ENCODE data around the gene HNRNPA3. TPM values are rescaled to one million over a fixed set of nuclear protein-coding genes. Genes with fewer than 3 reads are reported as not detected.

Gene HNRNPA3
- polyA plus RNA-seq, 1 of the 3 experiments (the other 2 are of a cell fraction), result 102 TPM

DNA sequence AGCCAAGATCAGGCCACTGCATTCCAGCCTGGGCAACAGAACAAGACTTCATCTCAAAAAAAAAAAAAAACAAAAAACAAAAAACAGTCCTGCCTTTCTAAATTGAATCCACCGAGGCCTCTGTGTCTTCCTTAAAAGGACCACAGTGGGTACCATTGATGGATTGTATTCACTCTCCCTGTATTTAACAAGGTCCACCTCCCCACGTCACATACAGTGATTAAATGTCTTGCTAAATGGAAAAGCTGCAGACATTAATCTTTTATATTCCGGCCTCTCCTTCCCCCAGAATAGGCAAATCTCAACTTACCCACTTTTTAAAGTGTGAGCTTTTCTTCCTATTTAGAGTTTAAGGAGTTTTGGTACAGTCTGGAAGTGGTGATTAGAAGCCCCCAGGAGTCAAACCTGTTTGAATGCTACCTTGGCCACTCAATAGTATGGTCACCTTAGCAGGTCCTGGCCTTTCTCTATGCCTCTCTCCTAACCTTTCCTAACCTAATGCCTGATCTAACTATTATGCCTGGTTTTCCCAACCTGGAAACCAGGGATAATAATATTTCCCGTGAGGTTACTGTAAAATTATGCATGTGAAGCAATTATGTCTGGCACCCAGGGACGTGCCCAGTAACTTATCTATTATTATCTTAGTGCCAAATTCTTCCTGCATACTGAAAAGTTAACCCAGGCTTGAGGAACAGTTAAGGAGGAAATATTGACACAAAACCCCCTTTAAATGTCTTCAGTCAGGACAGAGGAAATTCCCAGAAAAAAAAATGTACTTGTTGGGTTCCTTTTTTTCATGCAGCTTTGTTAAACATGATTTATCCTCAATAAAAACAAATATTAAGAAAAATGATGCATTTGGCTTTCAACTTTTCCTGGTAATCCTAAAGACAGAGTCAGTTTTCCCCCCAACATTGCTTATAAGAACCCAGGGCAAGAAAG lies 48.8 kb downstream of the HNRNPA3 start:
- 47% methylated on average over 5 of the region's 5 CpGs for WGBS (ENCODE audit: low lambda C conversion rate)
- ChIA-PET POLR2A (interaction anchor here (0.6 kb wide), 1 partner anchor 132 kb away, joined by 4 read pairs; no protein-coding TSS in a partner anchor), CTCF (interaction anchor here (1.5 to 12.3 kb wide), 4 partner anchors 10 to 98 kb away, joined by 3 to 121 read pairs (median 37); no protein-coding TSS in a partner anchor)
- Histone ChIP-seq H3K36me3 (replicated peaks in 1 of 2; ENCODE audit: control insufficient read depth in 1 of 2, insufficient read depth in 2 of 2, low read length in 1 of 2) (peaks cover 9 to 10% of the 10 kb centered on the region in 2 experiments), H3K9me2 (no peaks in the 10 kb centered on the region), H3F3A (replicated peaks; ENCODE audit: insufficient read depth) (peaks cover 10% of the 10 kb centered on the region), H3K9ac (peak overlapping the region; percentile 98), H3K9me3 (peaks cover 4% of the 10 kb centered on the region; the same call in 1 of the 2 replicates), H3K4me2 (peak overlapping the region; percentile 92), H4K20me1 (ENCODE audit: insufficient read depth) (peaks cover 67% of the 10 kb centered on the region), H3K27ac (ENCODE audit: low read depth in 2 of 2, low read length in 1 of 2) (peak overlapping the region in 1 of 2 experiments; percentile 97; a peak in 1 of 4 replicates), H3K4me1 (ENCODE audit: control insufficient read depth in 1 of 2, insufficient read depth in 2 of 2, low read depth in 1 of 2, low read length in 1 of 2) (peaks cover 15 to 23% of the 10 kb centered on the region in 2 experiments), H2AFZ (ENCODE audit: low read depth) (no peak overlapping the region), H3K27me3 (ENCODE audit: insufficient read depth) (no peaks in the 10 kb centered on the region), H3K4me3 (ENCODE audit: low read depth in 2 of 2, low read length in 1 of 2) (peak overlapping the region; percentile 71 to 93; a peak in 3 of 4 replicates), H3K79me2 (ENCODE audit: insufficient read depth) (peaks cover 73% of the 10 kb centered on the region)
- DNase-seq, result no peak
- TF ChIP-seq, protein P1, sequence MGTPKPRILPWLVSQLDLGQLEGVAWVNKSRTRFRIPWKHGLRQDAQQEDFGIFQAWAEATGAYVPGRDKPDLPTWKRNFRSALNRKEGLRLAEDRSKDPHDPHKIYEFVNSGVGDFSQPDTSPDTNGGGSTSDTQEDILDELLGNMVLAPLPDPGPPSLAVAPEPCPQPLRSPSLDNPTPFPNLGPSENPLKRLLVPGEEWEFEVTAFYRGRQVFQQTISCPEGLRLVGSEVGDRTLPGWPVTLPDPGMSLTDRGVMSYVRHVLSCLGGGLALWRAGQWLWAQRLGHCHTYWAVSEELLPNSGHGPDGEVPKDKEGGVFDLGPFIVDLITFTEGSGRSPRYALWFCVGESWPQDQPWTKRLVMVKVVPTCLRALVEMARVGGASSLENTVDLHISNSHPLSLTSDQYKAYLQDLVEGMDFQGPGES (IDR thresholded peaks at IDR 0.05; ENCODE audit: low read depth, low read length), result no peak
- no peak for TF ChIP-seq TCF12 (IDR thresholded peaks at IDR 0.05)
- TF ChIP-seq POLR2AphosphoS5 (IDR thresholded peaks at IDR 0.05; ENCODE audit: low read depth, low read length), result no peak
- no peak for TF ChIP-seq EZH2phosphoT487 (IDR thresholded peaks at IDR 0.05; ENCODE audit: borderline replicate concordance, low read depth)
- no peak for TF ChIP-seq RFX5 (IDR thresholded peaks at IDR 0.05; ENCODE audit: low read length)
- TF ChIP-seq, protein P2, sequence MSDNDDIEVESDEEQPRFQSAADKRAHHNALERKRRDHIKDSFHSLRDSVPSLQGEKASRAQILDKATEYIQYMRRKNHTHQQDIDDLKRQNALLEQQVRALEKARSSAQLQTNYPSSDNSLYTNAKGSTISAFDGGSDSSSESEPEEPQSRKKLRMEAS (IDR thresholded peaks at IDR 0.05; ENCODE audit: low read depth), result no peak
- TF ChIP-seq, protein P3, sequence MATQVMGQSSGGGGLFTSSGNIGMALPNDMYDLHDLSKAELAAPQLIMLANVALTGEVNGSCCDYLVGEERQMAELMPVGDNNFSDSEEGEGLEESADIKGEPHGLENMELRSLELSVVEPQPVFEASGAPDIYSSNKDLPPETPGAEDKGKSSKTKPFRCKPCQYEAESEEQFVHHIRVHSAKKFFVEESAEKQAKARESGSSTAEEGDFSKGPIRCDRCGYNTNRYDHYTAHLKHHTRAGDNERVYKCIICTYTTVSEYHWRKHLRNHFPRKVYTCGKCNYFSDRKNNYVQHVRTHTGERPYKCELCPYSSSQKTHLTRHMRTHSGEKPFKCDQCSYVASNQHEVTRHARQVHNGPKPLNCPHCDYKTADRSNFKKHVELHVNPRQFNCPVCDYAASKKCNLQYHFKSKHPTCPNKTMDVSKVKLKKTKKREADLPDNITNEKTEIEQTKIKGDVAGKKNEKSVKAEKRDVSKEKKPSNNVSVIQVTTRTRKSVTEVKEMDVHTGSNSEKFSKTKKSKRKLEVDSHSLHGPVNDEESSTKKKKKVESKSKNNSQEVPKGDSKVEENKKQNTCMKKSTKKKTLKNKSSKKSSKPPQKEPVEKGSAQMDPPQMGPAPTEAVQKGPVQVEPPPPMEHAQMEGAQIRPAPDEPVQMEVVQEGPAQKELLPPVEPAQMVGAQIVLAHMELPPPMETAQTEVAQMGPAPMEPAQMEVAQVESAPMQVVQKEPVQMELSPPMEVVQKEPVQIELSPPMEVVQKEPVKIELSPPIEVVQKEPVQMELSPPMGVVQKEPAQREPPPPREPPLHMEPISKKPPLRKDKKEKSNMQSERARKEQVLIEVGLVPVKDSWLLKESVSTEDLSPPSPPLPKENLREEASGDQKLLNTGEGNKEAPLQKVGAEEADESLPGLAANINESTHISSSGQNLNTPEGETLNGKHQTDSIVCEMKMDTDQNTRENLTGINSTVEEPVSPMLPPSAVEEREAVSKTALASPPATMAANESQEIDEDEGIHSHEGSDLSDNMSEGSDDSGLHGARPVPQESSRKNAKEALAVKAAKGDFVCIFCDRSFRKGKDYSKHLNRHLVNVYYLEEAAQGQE (IDR thresholded peaks at IDR 0.05; ENCODE audit: low read depth, low read length), result no peak
- no peak for TF ChIP-seq GATA2 (CRISPR knock-in tag; IDR thresholded peaks at IDR 0.05)
- TF ChIP-seq SIN3A (IDR thresholded peaks at IDR 0.05; ENCODE audit: borderline replicate concordance, low read depth, low read length), result no peak
- TF ChIP-seq, protein P4, sequence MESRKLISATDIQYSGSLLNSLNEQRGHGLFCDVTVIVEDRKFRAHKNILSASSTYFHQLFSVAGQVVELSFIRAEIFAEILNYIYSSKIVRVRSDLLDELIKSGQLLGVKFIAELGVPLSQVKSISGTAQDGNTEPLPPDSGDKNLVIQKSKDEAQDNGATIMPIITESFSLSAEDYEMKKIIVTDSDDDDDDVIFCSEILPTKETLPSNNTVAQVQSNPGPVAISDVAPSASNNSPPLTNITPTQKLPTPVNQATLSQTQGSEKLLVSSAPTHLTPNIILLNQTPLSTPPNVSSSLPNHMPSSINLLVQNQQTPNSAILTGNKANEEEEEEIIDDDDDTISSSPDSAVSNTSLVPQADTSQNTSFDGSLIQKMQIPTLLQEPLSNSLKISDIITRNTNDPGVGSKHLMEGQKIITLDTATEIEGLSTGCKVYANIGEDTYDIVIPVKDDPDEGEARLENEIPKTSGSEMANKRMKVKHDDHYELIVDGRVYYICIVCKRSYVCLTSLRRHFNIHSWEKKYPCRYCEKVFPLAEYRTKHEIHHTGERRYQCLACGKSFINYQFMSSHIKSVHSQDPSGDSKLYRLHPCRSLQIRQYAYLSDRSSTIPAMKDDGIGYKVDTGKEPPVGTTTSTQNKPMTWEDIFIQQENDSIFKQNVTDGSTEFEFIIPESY (IDR thresholded peaks at IDR 0.05; ENCODE audit: borderline replicate concordance, low read depth), result no peak
- no peak for TF ChIP-seq GABPA (IDR thresholded peaks at IDR 0.05; ENCODE audit: low read depth)
- no peak for TF ChIP-seq CTCF (IDR thresholded peaks at IDR 0.05)
